HepG2 (cell line): ENCODE data around the gene UBXN2A. TPM values are rescaled to one million over a fixed set of nuclear protein-coding genes. Genes with fewer than 3 reads are reported as not detected.

Source experiments
- CBX5 ChIP-seq: sonication (generic); formaldehyde crosslinking; IDR thresholded peaks from 2 replicates; pipeline ENCODE4 v1.4.0; 2020; ENCODE audit warnings: missing genetic modification reagents, borderline replicate concordance
- EED ChIP-seq: sonication (generic); formaldehyde crosslinking; IDR thresholded peaks from 2 replicates; pipeline ENCODE4 v1.5.0; 2020; ENCODE audit warnings: mild to moderate bottlenecking, missing genetic modification reagents
- FOXP4 ChIP-seq: sonication (generic); formaldehyde crosslinking; IDR thresholded peaks from 2 replicates; pipeline ENCODE4 v1.4.0; 2020; ENCODE audit warnings: missing genetic modification reagents
- HMG20A ChIP-seq: IDR thresholded peaks from 2 replicates; pipeline ENCODE4 v1.6.1; 2016; ENCODE audit warnings: borderline replicate concordance
- KLF9 ChIP-seq: IDR thresholded peaks from 2 replicates; pipeline ENCODE4 v1.6.1; 2016; ENCODE audit warnings: low read depth
- MYPOP ChIP-seq: sonication (generic); formaldehyde crosslinking; IDR thresholded peaks from 2 replicates; pipeline ENCODE4 v1.8.1; 2023; ENCODE audit warnings: mild to moderate bottlenecking, moderate library complexity, missing genetic modification reagents
- PHB2 ChIP-seq: fragments of 450-650 bp; IDR thresholded peaks from 2 replicates; pipeline ENCODE4 v1.6.1; 2018; ENCODE audit not compliant: partially characterized antibody
- PRMT3 ChIP-seq: sonication (generic); formaldehyde crosslinking; IDR thresholded peaks from 2 replicates; pipeline ENCODE4 v1.8.1; 2022; ENCODE audit warnings: low read depth, mild to moderate bottlenecking, moderate library complexity, missing genetic modification reagents, borderline replicate concordance
- SNAPC4 ChIP-seq: sonication (generic); formaldehyde crosslinking; IDR thresholded peaks from 2 replicates; pipeline ENCODE4 v1.4.0; 2020; ENCODE audit warnings: mild to moderate bottlenecking, missing genetic modification reagents
- ZFY ChIP-seq: sonication (generic); formaldehyde crosslinking; IDR thresholded peaks from 2 replicates; pipeline ENCODE4 v1.4.0; 2020; ENCODE audit warnings: missing genetic modification reagents
- ZNF24 ChIP-seq: fragments of 450-650 bp; IDR thresholded peaks from 2 replicates; pipeline ENCODE4 v1.6.1; 2017; ENCODE audit warnings: antibody characterized with exemption, mild to moderate bottlenecking
- ZNF317 ChIP-seq: sonication (generic); formaldehyde crosslinking; IDR thresholded peaks from 2 replicates; pipeline ENCODE4 v1.5.0; 2020; ENCODE audit warnings: mild to moderate bottlenecking, missing genetic modification reagents
- ZNF446 ChIP-seq: sonication (generic); formaldehyde crosslinking; IDR thresholded peaks from 2 replicates; pipeline ENCODE4 v1.5.0; 2020; ENCODE audit warnings: mild to moderate bottlenecking, missing genetic modification reagents
- ZNF674 ChIP-seq: sonication (generic); formaldehyde crosslinking; IDR thresholded peaks from 2 replicates; pipeline ENCODE4 v1.5.0; 2020; ENCODE audit warnings: low read depth, mild to moderate bottlenecking, missing genetic modification reagents
- ZNF781 ChIP-seq: sonication (generic); formaldehyde crosslinking; IDR thresholded peaks from 2 replicates; pipeline ENCODE4 v1.5.1; 2020; ENCODE audit warnings: borderline replicate concordance, mild to moderate bottlenecking, missing genetic modification reagents; ENCODE audit errors: not compliant biosample characterization
- polyA plus RNA-seq, 8 experiments: library from polyadenylated mRNA; depleted of rRNA in 3 of 8; stranded (reverse) in 7 of 8; unstranded in 1 of 8; fragments of >200 nt; fragmentation: Illumina TruSeq in 4 of 8; extraction: Trizol in 4 of 8; gene quantifications; 2 replicates each; pipeline versions ENCODE4 v1.2.1 to v1.2.3, GENCODE V29; 2011 to 2016; ENCODE audit warnings: low read depth in 4 of 8, missing spikeins in 1 of 8, mixed read lengths in 1 of 8; ENCODE audit not compliant: insufficient read depth in 1 of 8
- total RNA-seq, 5 experiments: library from RNA; depleted of rRNA; stranded (reverse); fragments of >200 nt; fragmentation: Illumina TruSeq; extraction: Trizol; gene quantifications; 2 replicates each; pipeline ENCODE4 v1.2.3, GENCODE V29; 2016; ENCODE audit warnings: low read depth in 1 of 5
- TF ChIP-seq, protein P1 (sequence below): sonication (generic); formaldehyde crosslinking; IDR thresholded peaks from 2 replicates; pipeline ENCODE4 v1.4.0; 2020; ENCODE audit warnings: missing genetic modification reagents, borderline replicate concordance
- TF ChIP-seq, protein P2 (sequence below): sonication (generic); formaldehyde crosslinking; conservative IDR thresholded peaks from 2 replicates; pipeline ENCODE4 v1.5.0; 2020; ENCODE audit warnings: missing genetic modification reagents

Gene UBXN2A
- total and polyA plus RNA-seq, 2 of the 13 experiments (the other 11 are each of a cell fraction or from before 2014, with no cell fraction given) = 8.3 to 20.9 TPM

- TF ChIP-seq PHB2 (no peak), ZNF781 (no peak), SNAPC4 (CRISPR knock-in tag) (no peak), FOXP4 (CRISPR knock-in tag) (no peak), ZNF674 (CRISPR knock-in tag) (no peak), ZFY (CRISPR knock-in tag) (0 out of 2 replicates have a peak, but pooled peaks have one; percentile 50), EED (no peak), CBX5 (CRISPR knock-in tag) (no peak), KLF9 (CRISPR knock-in tag) (no peak), ZNF24 (no peak), PRMT3 (no peak), HMG20A (CRISPR knock-in tag) (0 out of 2 replicates have a peak, but pooled peaks have one; percentile 2), ZNF317 (CRISPR knock-in tag) (0 out of 2 replicates have a peak, but pooled peaks have one; percentile 3), MYPOP (CRISPR knock-in tag) (no peak), ZNF446 (CRISPR knock-in tag) (0 out of 2 replicates have a peak, but pooled peaks have one; percentile 33)
- TF ChIP-seq, protein P1, sequence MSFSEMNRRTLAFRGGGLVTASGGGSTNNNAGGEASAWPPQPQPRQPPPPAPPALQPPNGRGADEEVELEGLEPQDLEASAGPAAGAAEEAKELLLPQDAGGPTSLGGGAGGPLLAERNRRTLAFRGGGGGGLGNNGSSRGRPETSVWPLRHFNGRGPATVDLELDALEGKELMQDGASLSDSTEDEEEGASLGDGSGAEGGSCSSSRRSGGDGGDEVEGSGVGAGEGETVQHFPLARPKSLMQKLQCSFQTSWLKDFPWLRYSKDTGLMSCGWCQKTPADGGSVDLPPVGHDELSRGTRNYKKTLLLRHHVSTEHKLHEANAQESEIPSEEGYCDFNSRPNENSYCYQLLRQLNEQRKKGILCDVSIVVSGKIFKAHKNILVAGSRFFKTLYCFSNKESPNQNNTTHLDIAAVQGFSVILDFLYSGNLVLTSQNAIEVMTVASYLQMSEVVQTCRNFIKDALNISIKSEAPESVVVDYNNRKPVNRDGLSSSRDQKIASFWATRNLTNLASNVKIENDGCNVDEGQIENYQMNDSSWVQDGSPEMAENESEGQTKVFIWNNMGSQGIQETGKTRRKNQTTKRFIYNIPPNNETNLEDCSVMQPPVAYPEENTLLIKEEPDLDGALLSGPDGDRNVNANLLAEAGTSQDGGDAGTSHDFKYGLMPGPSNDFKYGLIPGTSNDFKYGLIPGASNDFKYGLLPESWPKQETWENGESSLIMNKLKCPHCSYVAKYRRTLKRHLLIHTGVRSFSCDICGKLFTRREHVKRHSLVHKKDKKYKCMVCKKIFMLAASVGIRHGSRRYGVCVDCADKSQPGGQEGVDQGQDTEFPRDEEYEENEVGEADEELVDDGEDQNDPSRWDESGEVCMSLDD (CRISPR knock-in tag) = no peak
- TF ChIP-seq, protein P2, sequence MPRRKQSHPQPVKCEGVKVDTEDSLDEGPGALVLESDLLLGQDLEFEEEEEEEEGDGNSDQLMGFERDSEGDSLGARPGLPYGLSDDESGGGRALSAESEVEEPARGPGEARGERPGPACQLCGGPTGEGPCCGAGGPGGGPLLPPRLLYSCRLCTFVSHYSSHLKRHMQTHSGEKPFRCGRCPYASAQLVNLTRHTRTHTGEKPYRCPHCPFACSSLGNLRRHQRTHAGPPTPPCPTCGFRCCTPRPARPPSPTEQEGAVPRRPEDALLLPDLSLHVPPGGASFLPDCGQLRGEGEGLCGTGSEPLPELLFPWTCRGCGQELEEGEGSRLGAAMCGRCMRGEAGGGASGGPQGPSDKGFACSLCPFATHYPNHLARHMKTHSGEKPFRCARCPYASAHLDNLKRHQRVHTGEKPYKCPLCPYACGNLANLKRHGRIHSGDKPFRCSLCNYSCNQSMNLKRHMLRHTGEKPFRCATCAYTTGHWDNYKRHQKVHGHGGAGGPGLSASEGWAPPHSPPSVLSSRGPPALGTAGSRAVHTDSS = no peak
Measured at GRCh38 chr2:24047703-24048033, 107.4 kb downstream of the UBXN2A start (continued).
